Activated CD4-positive, alpha-beta T cell treated with anti-CD3 and anti-CD28 coated beads for 48 hours (primary cell): ENCODE measurements around the gene SCAF11.

Experiments used
- DNase-seq: peaks from one replicate; pipeline ENCODE4 v3.0.0-alpha.2; 2020

SCAF11 gene

DNA sequence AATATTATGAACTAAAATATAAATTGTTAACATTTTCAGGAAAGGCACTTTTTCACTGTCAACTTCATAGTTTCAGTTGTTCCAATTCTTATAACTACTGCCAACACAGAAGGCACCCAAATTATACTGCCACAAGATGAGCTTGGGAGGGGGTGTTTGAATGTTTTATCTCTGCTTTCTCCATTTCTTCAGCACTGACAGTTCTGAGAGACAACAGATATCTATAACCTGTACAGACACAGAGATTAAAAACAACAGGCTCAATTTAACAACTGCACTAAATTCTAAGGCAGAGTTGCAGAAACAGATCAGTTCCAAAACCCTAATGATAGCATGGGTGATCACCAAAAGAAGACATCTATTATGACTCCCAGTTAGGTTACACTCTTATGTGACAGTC, 12.8 kb downstream of the SCAF11 start:
- no peak for DNase-seq

DNA sequence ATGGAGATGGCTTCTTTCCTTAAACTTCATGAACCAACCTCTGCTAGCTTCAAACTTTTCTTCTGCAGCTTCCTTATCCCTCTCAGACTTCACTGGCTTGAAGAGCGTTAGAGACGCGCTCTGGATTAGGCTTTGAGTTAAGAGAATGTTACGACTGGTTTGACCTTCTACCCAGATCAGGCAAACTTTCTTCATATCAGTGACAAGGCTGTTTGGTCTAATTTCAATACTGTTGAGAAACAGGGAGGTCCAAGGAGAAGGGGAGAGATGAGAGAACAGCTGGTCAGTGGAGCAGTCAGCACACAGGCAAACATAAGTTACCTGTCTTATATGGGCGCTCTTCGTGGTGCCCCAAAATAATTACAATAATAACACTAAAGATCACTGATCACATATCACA, 14.9 kb downstream of the SCAF11 start:
- no peak for DNase-seq

DNA sequence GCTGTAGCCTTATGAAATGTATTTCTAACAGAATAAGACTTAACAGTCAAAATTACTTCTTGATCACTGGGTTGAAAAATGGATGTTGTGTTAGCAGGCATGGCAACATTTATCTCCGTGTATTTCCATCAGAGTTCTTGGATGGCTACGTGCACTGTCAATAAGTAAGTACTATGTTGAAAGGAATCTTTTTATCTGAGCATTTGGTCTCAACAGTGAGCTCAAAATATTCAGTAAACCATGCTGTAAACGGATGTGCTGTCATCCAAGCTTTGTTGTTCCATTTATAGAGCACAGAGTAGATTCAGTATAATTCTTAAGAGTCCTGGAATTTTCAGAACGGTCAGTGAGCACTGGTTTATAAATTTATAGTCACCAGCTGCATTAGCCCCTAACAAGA, 15.5 kb downstream of the SCAF11 start:
- no peak for DNase-seq

DNA sequence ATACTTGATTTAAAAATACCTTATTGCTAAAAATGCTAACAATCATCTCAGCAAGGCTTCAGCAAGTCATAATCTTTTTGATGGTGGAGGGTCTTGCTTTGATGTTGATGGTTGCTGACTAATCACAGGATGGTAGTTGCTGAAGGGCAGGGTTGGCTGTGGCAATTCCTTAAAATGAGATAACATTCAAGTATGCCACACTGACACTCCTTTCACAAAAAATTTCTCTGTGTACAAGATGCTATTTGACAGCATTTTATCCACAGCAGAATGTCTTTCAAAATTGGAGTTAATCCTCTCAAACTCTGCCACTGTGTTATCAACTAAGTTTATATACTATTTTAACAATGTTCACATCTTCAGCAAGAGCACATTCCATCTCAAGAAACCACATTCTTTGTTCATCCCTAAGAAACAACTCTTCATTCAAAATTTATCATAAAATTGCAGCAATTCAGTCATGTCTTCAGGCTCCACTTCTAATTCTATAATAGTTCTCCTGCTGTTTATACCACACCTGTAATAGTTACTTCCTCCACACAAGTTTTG, 16.1 kb downstream of the SCAF11 start:
- no peak for DNase-seq

DNA sequence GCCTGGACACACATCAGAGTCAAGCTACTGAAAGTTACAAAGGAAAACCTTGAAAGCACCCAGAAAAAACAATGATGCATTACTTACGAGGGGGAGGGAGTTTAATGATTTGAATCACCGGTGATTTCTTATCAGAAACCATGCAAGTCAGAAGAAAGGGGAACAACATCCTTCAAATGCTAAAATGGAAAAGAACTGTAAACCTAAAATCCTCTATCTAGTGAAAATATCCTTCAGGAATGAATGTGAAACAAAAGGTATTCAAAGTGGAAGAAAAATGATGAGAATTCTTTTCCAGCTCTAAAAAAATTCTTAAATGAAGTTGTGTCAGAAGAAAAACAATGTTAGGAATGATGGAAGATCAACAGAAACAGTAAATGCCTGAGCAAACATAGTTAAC, 16.8 kb downstream of the SCAF11 start:
- DNase-seq: no peak

DNA sequence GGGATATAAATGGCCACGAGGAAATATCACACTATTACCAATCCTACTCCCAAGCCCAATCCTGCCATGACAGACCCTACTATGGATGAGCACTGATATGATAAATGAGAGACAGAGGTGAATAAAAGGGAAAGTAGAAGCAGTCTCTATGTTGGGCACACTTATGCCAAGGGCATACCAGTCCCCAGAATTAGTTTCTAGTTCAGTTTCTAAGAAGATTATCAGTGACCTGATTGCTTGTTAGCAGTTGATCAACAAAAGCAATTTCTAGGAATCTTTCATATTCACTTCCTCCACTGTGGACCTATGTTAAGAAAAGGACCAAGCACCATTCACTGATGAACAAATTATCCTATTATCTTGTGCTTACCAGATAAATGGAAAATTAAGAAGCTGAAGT, 20.0 kb downstream of the SCAF11 start:
- no peak for DNase-seq

DNA sequence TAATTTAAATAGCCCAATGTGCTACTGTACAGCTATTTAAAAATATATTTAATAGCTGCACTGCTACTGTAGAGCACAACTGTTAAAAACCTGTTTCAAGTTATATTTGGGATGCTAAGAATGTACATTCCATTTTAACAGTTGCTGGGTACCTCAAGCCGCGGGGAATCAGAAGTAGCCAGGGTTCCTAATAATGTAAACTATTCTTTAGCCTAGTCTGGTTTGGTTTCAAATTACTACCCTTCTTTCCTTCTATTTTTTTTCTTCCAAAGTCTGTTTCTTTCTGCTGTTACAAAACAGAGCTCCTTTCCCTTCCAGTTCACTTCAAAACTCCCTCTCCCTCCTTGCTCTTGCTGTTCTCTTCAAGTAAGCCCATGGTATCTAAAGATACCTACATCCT, 21.3 kb downstream of the SCAF11 start:
- no peak for DNase-seq

DNA sequence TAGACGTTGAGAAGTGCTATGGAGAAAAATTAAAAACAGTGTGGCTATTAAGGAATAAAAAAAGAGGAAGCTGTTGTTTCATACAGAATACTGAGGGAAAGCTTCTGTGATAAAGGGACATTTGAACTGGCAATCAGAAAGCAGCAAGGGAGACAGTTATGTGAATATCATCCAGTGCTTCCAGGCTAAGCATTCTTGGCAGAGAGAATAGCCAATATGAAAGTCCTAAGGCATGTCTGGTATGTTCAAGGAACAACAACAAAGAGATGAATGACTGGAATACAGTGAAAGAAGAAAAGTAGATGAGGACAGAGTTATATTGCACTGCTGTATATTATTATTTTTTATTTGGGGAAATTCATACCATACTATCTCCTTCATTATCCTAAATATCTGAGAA, 23.9 kb downstream of the SCAF11 start:
- no peak for DNase-seq

DNA sequence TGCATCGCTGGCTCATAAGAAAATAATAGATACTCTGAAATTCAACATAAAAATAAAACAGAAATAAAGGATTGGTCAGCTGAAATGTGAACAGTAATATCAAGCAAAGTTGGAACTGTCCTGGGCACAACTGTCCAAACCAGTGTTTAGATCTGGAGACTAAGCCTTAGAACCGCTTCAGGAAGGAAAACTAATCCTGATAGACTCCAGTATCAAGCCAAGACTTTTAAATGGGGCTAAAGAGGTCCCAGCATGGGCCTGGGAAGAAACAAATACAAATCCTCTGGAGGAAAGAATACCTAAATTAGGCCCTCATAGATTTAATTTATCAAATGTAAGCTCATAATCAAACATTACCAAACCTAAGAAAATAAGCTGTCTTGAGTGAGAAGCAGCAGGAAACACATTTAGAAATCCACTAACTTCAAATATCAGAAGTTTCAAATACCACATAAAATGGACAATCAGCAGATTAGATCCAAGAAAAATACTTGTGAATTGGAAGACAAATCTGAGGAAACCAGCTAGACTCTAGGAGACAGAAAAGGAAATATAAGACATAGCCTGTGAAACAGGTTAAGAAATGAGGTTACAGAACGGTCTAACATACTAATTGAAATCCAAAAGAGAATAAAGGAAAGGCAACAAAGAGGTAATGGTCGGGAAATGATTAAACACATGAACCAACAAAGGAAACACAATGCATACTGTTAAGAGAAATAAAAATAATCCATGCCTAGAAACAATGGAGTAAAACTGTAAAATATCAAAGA, 27.6 kb downstream of the SCAF11 start:
- DNase-seq: no peak

DNA sequence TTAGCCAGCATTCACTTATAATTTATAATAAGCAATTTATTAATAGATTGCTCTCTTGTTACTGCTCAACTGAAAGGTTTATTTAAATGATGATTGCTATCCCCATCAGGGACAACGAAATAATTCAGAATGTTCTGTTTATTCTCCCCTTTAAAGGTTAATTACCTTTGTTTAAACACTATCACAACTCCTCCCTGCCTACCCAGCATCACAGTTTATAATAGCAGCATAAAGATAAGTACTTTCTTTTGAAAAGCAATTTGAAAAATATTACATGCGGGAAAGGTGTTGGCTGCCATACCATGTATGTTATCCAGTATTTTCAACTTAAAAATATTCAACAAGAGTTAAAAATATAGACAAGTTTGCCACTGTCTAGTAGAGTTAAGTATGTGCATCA, 30.6 kb downstream of the SCAF11 start:
- no peak for DNase-seq

DNA sequence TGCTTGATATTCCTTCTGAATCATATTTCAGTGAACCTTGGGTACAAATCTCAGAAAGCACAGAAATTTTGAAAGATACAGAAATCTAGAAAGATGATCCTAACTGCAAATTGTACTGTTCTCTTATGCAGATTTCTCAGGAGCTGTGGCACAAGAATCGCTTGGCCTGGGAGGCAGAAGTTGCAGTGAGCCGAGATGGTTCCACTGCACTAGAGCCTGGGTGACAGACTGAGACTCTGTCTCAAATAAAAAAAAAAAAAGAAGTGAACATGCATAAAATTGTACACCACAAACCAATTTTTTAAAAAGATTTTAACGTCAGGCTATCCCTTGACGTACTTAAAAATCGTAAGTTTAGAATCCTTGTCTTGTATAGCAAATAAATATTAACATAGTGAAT, 31.3 kb downstream of the SCAF11 start:
- DNase-seq: no peak

DNA sequence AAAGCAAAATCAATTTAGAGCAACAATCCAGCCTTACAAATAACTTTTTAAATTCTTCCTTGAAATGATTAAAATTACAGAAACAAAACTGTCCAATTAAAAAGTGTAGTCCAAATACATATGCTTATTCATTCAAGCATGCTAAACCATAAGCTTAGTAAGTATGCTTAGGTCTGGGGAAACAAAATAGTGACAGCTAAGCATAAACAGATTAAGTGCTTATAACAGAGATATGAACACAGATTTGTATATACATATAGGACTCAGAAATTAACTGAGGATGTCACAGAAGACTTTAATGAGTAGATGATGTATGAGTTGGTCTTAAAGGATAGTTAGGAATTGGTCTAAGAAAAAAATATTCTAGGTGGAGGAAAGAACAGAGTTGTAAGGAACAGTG, 41.8 kb downstream of the SCAF11 start:
- no peak for DNase-seq

DNA sequence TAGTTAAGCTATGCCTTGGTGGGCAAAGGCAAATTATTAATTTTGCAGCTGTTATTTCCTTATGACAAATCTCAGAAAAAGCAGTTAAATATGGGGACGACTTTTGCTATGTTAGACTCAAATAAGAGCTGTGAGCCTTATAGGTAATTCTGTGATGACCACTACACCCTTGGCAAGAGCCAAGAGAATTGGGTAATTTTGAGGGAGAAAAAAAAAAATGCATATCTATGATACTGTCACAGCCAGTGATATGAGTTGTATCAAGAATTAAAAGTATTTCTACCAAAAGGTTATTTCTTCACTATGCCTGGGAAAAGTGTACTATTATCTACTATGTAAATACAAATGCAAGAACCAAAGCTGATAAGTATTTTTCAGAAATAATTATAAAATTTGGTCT, 43.9 kb downstream of the SCAF11 start:
- no peak for DNase-seq

DNA sequence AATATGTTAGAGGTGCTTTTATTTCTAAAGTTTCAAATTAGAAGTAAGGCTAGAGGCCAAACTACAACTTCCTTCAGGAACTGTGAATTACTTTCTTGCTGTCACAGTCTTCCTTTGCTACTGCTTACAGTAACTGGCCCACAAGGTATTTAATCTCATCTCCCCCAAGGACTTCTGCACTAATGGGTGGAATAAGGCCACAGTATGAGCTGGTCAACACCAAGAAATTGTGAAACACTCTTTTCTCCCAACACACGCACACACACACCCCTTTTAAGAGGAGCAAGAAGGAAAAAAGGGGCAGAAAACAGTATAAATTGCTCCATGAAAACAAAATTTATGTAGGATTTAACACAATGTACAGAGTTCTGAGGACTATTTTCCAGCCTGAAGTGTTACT, 45.6 kb downstream of the SCAF11 start:
- DNase-seq: no peak

DNA sequence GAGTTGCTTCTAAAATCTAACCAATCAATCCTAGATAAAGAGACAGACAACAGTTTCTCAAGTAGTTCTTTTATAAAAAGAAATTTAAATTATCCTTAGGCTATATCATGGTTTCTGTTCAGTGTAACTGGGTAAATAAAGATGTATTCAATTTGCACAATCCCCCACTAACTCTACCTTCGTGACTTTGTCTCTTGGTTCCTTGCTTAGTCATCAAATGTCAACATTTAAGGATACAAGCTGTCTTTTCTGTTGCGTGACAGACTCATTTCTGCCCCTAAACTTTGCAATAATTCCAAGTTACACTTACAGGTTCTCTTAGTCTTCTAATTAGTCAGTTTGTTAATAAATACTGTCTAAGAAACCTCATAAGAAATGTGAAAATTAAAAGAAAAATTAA, 50.6 kb downstream of the SCAF11 start:
- no peak for DNase-seq

DNA sequence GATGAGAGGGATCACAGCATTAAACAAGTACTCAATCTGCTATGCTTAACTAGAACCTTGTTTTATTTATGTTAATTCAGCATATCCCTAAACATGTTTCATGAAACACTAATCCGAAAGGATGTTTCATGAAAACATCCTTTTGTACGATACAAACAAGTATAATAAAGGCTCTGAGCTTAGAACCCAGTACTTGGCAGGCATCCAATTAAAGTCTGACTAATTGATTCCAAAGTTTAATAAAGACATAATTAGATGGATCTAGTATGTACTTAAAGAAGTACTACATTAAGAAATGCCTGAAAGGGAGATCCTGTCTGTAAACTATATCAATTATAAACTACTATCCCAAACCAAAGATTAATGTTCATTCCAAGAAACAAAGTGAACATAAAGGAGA, 51.8 kb downstream of the SCAF11 start:
- no peak for DNase-seq

DNA sequence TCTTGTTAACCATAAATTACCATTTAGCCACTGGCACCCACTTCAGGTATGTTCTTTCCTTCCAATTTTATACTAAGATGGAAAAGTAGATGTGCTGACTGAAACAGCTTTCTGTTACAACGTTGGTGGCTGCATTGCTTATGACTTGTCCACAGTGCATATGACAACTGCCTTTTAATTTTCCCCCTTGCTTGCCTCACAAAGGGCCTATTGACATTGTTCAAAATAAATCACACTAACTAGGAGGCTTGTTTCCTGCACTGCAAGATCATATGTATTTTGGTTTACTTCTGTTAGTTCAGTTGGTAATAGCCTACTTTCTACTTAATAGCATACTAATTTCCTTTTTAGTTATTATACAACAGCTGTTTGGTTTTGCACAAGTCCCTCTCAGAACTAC, 55.4 kb downstream of the SCAF11 start:
- DNase-seq: no peak

DNA sequence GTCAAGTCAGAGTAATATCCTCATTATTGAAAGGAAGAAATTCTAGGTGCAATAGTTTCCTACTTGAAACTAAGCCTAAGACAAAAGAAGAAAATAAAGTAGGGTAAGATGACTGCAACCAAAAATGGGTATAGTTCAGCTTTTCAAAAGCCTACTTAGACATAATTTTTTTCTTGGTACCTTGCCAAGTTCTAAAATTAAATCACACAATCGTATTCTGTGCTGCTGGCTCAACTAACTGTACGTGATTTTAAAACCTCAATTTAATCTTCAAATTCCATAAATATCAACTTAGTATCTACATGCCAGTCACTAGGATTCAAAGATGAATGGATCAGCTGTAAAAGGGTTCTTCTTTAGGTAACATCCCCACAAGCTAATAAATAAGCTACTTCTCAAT, 56.9 kb downstream of the SCAF11 start:
- DNase-seq: no peak

DNA sequence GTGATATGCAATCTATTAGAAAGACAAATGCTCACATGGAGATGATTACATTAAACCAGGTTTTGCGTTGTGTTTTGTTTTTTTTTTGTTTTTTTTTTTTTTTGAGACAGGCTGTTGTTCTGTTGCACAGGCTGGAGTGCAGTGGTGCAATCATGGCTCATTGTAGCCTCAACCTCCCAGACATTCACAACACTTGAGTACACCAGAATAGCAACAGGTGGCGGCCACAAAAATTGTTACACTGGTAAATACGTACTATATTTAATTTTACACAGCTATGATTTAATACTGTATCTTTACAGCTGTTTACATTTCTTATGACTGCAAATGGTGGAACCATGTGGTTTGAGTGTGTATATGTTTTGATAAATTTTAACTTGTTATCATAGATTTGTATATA, 60.0 kb downstream of the SCAF11 start:
- no peak for DNase-seq

DNA sequence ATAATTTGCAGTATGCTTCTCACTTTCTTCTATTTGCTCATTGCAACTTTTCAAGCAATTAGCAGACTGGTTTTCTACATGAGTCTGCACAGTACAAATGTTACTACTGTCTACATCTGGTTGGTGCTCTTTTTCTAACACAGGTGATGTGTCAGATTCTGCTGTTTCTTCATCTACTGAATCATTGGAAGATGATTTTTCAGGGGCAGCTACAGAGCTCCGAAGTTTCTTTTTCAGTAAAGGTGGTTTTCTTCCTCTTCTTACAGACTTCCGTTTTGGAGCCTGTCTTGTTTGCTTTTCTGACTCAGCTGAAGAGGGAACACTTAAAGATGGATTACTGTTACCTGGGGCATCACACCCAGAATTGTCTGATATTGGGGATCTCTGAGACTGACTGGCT, 62.1 kb downstream of the SCAF11 start:
- DNase-seq: no peak

DNA sequence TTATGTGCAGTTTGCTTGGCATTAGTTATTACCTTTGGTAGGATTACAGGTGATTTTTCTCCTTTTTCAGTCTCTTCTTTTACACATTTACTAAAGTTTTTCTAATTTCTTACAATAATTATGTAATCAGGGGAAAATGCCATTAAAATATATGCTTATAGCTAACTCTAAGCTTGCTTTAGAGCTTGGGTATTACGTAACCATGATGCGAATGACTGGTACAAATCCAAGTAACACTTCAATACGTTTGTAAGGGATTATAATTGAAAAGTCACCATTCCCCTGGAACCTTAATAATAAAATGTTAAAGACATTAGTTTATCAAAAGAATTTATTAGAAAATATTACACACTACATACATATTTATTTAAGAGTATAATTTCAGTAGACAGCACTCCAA, 71.6 kb downstream of the SCAF11 start:
- DNase-seq: no peak

DNA sequence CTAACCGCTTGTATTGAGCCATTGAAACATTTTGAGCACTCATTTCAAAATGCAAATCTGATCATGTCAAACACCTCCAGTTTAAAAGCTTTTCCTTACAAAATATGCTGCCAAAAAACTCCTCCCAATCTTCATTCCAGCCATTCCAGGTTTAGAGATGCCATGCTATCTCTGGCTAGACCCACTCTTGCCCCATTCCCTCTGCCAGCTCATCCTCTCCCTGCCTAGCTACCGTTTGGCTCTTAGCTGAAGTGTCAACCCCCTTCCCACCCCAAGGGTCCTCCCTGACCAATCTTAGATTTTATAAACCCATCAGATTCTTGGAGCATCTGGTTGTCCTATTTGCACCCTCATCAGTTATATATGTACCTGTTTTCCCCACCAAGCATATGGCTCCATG, 75.0 kb downstream of the SCAF11 start:
- DNase-seq: no peak

DNA sequence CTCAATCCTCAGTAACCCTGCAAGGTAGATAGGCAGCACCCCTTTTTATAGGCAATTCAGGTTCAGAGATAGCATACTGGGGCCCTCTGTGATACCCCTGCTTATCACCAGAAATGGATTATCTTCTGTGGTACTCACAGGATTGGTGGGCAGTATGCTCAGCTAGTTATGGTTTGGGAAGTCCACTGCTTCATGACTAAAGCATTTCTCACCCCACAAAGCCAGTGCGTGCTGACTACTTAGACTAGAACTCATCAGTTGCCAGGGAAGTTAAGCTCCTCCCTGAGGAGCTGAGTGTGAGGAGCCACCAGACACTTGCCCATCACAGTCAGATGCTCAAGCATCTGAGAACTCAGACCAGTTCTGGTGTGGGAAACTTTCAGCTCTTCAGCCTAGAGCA, 76.3 kb downstream of the SCAF11 start:
- DNase-seq: no peak

DNA sequence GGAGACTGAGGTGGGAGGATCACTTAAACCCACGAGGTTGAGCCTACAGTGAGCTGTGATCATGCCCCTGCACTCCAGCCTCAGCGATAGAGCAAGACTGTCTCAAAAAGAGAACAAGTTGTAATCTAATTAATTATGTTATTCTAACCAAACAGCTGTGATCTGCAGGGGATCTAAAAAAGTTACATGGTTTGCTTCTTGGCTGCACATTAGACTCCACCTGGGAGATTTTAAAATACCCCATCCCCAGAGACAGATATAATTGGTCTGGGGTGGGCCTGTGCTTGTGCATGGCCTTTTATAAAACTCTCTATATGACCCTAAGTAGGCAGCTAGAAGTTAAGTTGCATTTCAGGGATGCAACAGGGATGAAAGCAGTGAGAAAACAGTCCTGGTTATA, 76.7 kb downstream of the SCAF11 start:
- DNase-seq: no peak

DNA sequence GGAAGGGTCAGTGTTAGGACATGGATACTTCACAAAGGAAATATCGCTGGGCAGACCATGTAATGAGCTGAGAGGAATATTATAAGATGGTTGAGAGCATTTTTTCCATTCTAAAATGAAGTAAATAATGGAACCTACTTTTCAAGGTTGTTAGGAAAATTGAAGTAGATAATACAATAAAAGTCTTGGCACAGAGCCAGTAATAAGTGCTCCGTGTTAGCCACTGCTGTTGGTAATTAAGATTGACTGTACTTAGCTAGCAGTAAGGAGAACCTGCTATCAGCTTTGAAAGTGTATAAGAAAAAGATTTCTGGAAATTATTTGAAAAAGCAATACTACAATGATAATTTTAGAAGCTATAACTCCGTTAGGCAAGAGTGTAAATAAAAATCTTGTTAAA, 77.6 kb downstream of the SCAF11 start:
- DNase-seq: no peak
